GM19099 (cell line): ENCODE data around the gene NRG4.

Experiments used
- POLR2A ChIP-seq: IDR thresholded peaks from 3 replicates; pipeline ENCODE4 v1.6.1; 2011; ENCODE audit warnings: low read depth; ENCODE audit not compliant: insufficient read length; ENCODE audit errors: extremely low read depth

The NRG4 gene

DNA sequence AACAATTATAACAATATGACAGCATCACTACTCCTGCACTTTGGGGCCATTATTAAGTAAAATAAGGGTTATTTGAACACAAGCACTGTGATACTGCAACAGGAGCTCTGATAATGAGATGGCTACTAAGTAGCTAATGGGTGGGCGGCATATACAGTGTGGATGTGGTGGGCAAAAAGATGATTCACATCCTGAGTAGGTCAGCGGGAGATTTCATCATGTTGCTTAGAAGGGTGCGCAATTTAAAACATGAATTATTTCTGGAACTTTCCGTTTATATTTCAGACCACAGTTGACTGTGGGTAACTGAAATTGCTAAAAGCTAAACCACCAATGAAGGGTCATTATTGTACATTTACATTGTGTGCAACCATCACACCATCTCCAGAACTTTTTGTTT lies 66.3 kb downstream of the NRG4 start:
- no peak for TF ChIP-seq POLR2A

DNA sequence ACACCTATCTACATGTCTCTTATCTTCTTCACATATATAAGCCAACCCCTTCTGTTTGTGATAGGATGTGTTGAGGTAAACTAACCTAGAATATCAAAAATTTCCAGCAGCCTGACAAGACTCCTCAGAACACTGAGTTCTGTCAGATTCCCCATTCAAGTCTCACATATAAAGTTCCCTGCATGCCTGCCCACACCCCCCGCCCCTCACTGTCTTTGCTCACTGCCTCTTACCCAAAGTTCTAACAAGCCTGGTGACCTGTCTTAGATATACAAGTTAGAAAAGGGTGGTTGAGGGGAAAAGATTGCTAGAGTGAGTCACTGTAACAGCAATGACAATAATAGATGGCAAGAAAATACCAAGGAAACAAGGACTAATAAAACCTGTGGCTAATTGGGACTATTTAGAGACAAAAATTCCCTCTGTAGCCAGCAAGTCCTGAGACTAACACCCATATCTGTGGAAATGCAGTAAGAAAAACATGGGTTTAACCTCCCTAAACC lies 68.5 kb downstream of the NRG4 start:
- TF ChIP-seq POLR2A, result no peak

DNA sequence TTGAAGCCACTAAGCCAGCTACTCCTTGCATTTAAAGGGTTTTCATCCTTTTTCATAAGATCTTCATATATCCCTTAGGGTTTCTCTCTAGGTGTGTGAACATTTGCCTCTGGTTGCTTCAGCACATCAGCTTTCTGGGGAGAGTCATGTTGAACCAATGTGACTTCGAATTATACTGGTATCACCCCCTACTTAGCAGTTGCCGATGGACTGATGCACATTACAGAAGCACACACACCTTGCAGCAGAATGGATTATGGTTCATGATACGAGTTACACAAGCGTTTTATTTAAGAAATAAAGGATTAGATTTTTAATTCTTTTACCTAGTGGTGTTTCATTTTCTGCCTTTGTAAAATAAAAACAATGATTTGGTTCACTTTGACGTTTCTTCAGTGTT lies 69.0 kb downstream of the NRG4 start:
- no peak for TF ChIP-seq POLR2A

DNA sequence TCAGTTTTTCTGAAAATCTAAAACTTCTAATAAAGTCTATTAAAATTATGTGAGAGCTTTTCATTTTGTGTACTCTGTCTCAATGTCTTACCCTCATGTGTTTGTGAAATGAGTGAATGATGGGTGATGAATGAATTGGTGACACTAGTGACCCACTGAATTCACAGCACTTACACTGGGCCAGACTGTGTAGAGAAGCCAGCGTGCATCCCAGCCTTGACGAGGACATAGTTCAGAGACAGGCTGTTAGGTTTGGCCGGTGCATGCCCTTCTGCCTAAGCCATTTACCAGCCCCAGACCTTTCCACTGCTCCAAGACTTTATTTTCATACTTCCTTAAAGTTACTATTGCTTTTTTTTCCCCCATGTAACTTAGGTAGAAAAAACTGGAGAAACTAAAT lies 69.8 kb downstream of the NRG4 start:
- no peak for TF ChIP-seq POLR2A

DNA sequence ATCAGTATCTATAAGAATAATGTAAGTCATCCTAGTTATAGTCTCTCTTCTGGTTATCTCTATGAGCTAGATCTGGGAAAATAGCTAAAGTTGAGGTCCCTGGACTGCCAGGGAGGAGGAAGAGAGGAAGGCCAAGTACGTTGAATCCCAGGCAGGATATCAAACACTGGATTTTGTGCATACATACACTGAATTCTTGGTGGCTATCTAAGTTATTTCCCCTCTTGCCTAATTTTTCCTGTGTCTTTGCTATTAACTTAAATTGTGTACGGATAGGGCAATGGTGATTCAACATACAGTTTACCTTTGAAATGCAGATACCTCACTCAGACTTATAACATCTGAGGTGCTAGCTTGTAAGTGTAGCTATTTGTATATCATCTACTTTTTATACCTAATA lies 81.4 kb downstream of the NRG4 start:
- TF ChIP-seq POLR2A, result no peak

DNA sequence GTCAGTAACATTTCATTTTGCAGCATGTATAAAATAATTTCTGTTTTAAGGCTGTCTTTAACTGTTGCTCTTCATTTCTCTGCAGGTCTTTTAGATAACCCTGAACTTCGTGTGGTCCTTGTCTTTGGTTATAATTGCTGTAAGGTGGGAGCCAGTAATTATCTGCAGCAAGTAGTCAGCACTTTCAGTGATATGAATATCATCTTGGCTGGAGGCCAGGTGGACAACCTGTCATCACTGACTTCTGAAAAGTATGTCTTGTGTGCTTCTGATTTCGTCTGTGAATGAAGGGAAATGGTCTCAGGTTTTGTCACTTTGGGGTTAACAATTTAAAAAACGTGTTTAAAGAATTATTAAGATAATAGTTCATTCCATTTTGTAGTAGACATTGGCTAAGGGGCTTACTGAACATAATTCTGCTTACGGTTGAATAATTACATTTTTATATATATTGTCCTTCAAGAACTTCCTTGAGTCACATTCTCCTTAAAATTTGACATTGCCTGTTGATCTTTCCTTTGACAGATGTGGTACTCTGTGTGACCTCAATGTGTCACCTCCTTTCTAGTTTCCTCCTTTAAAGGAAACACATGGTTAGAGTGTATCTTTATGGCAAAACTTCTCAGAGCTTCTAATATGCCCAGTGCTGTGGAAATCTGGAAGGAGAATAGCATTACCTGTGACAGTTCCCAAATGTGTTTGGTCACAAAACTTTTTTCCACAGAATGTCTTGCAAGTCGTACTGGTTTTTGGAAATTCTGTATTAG lies 82.2 kb downstream of the NRG4 start:
- TF ChIP-seq POLR2A, result no peak

DNA sequence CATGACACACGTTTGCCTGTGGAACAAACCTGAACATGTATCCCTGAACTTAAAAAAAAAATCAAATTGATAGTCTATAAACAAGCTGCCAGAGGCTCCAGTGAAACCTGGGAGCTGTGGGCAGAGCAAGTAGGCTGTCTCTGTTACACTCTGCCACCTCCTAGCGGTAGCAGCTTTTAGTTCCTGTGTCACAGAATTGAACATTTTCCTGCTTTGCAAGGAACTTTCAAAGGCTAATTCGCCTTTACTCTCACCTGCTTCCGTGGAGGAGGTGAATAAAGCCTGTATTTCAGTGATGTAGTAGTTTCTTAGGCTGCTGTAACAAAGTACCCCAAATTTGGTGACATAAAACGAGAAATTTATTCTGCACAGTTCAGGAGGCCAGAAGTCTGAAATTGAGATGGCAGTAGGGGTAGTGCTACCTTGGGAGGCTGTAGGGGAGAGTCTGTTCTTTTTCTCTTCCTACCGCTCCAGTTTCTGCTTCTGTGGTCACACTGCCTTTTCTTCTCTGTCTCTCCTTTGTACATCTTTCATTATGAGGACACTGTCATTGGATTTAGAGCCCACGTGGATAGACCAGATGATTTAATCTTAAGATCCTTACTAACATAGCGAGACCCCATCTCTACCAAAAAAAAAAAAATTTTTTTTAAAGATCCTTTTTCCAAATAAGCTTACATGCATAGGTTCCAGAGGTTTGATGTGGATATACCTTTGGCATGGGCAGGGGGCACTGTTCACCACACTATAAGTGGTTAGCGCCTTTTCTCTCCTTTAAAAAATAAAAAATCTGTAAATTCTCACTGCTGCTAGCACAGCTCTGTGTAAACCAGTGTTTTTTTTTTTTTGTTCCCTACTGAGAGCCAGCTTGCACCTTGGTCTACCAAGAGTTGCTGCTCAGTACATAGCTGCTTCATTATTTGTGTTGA lies 83.3 kb downstream of the NRG4 start:
- no peak for TF ChIP-seq POLR2A

DNA sequence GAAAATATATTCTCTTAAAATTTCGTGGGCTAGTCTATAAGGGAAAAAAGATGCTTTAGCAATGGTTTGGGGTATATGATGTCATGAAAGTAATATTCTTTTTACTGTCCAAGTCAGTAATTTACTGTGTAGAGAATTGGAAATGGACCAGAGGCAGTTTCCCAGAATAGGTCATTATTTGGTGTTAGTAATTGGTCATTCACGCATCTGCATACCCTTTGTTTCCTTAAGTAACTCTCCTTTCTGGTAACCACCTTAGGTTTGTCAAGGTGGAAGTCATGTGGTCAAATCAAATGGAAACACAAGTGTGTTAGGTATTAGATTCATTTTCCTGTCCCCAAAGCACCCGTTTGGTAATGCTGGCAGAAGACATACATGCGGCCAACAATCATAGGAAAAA lies 84.6 kb downstream of the NRG4 start:
- no peak for TF ChIP-seq POLR2A

DNA sequence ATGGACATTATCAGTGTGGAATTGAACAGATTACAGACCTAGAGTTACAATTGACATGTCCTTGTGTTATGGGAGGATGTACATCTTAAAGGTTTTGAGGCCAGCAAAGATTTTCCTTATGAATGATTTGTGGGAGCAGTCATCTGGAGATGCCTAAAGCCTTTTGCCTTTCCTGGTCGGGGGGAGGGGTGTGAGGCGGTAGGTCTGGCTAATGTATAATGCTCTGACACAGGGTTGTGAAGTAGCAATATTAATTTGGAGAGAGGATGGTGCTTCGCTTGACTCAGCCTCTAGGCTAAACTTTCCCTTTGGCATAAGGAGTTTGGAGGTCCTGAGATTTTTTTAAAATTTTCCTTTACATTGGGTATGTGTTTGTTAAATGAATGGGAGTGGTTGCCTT lies 85.3 kb downstream of the NRG4 start:
- no peak for TF ChIP-seq POLR2A

DNA sequence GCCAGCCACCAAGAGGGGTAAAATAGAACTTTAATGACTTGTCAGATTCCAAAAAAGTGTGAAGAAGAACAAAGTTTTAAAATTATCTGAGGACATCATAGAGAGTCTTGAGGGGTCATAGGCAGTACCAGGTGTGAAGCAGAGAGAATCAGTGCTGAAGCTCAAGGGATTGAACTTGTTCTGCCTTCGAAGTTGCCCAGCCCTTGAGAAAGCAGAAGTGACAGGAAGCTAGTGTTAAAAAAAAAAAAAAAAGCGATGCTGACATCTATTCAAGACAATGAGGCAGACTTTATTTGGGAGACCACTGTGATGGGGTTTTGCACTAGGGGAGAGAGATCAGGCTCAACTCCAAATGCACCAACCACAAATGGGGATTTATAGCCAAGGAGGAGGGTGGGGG lies 86.8 kb downstream of the NRG4 start:
- no peak for TF ChIP-seq POLR2A

DNA sequence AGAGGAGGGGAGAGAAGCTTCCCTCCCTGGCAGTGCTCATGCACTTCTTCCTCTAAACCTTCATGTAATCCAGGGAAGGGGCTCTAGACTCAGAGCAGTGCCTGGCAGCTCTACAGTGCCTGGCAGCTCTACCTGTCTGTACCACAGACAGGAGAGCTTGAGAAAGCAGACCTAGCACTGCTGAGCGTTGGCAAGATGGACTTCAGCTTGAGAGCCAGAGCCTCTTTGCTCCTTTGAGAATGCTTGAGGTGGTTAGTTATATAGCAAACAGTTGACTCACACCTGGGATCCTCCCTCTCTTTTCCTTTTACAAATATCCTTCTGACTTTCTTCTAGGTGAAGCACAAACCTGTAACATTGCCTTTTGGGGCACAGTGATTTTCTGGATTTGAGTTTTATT lies 87.6 kb downstream of the NRG4 start:
- no peak for TF ChIP-seq POLR2A

DNA sequence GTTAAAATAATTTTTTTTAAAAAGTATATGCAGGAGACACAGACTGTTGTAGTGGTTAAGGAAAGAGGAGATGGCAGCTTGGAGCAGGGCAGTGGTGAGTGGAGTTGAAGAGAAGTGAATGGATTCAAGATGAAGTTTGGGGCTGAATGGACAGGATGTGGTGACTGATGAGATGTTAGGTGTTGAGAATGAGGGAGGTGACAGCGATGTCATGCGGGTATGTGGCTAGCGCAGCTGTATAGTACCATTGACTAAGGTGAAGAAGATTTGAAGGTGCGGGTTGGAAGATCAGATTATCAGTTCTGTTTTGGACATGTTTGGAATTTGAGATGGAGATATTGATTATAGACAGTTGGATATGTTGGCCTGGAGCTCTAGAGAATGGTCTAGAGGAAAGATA lies 88.5 kb downstream of the NRG4 start:
- TF ChIP-seq POLR2A, result no peak

DNA sequence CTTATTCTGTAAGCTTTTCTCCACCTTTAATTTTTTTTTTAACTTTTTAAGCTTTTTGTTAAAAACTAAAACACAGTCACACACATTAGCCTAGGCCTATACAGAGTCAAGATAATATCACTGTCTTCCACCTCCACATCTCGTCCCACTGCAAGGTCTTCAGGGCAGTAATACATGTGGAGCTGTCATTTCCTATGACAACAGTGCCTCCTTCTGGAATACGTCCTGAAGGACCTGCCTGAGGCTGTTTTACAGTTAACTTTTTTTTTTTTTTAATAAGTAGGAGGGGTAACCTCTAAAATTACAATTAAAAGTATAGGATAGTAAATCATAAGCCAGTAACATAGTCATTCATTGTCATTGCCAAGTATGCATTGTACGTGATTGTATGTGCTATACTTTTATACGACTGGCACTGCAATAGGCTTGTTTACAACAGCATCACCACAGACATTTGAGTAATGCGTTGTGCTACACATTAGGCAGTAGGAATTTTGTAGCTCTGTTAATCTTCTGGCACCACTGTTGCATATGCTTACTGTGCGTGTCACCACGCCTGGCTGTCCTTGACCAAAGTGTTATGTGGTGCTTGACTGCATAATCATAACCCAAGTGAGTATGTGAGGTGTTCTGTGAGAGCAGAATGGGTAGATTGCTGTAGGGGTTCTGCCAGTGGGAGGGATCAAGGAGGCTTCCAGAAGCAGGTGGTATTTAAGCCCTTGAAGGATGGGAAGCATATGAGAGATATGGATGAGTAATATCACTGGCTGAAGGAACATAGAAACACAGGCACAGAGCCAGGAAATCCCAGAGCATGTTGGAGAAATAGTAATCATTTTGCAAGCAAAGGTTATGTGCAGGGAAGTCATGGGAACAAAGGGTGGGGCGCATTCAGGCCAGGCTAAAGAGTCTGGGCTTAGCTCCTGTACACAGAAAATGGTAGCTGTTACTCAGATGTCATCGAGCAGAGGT lies 90.2 kb downstream of the NRG4 start:
- TF ChIP-seq POLR2A, result no peak

DNA sequence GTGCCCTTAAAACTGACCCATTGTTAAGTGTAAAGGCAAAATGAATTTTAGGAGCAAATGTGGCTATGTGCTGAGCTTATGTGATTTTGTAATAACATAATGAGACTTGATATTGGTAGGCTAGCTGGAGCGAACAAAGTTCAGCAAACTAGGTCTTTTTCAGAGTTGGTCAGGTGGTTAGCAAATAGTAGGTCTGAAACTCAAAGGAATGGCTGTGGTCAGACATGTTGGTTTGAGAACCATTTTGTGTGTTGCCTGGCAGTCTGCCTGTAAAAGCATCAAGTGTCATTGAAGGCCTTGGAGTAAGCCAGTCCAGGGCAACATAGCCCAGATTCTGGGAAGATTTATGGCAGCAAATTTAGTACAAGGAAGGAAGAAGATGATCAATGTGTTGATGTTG lies 92.1 kb downstream of the NRG4 start:
- TF ChIP-seq POLR2A, result no peak

DNA sequence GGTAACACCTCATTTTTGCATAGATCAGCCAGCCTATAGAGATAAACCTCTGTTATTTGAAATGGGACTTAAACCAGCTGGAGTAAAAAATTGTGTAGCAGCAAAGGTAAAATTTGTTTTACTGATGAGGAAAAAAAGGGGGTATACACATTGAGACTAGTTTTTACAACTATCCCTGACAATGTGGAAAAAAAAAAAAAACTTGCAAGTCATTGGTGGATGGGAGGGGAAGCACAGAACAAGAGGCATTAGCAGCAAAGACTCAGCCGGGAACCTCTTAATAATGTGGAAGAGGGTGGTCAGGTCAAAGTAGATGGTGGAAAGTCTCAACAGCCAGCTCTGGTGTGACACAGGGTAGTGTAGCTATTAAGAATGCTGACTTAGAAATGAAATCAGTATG lies 94.1 kb downstream of the NRG4 start:
- TF ChIP-seq POLR2A, result no peak

DNA sequence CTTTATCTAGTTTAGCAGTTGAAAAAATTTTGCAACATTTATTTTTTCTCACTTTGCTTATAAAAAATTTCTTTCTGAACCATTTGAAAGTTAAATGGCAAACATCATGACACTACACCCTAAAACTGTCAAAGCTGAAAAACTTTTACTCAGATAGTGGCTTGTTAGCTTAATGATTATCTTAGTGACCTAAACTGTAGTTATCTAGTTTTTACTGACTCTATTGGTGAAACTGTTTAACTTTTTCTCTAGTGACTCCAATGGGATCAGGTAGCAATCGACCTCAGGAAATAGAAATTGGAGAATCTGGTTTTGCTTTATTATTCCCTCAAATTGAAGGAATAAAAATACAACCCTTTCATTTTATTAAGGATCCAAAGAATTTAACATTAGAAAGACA lies 95.2 kb downstream of the NRG4 start:
- no peak for TF ChIP-seq POLR2A

DNA sequence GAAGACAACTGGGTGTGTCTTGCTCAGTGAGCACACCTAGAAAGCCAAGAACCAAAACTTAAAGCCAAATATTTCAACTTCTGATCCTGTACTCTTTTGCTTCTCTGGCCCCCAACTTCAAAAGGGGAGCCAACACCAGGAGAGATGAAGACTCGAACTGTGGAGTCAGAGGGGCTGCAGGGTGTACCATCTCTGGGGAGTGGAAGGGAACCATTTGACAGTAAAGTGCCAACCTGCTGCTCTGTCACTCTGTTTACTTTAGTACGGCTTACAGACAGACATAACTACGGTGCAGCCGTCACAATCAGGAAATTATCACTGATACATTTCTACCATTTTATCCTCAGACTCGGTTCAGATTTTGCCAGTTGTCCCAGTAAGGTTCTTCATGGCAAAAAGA lies 107.0 kb downstream of the NRG4 start:
- no peak for TF ChIP-seq POLR2A
